ENCODE data around the gene MUCL3. TPM values are rescaled to one million over a fixed set of nuclear protein-coding genes. Genes with fewer than 3 reads are reported as not detected.
A peak's percentile ranks its signal among the peaks of the same experiment; 100 is the strongest.

Gene MUCL3
- total RNA-seq, 1 experiment from 2014 or later = 0.15 TPM

DNA sequence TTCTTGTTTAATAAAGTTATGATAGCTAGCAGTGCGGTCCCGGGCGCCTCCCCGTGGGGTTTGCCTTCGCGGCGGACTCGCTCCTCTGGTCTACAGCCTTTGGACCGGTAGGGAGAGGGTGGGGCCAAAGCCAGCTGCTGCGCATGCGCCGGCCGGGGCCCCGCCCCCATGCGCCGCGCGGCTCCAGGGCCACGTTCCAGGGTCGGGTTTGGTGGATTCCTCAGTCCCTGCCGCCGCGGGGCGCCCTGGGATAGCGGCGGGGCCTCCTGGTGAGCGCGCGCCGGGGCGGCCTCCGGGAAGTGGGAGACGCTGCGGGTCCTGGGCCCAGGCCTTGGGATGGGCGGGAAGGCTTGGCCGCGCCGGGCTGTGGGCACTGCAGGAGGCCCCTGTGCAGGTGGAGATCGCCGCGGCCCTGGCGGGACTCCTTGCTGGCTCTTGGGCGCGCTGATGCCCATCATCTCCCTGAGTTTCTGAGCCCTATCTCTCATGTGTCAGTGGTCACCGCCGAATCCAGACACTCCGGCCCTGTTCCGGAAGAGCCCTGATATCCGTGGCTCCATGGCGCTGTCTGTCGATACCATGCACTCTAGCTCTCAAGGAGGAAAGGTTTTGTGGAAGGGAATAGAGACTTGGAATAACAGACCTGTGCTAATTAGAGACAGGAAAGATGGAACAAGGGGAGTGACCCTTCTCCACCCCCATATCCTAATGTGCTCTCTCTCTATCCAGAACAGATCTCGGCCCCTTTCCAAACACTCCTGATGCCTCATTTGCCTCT, 26.5 kb upstream of the MUCL3 start, which contains the start of gene VARS2:
TSS of gene VARS2 (plus strand) at position 163 of the 778 bp plus-strand sequence. CDS start at position 762, 599 bp downstream.
- peak within 1 kb of the TSS; percentile 58 to 72 for H3K4me3 ChIP-seq (replicated peaks in 1 of 2; ENCODE audit: low read depth in 1 of 2, low read length in 2 of 2)
- peaks cover 18 to 35% of the 10 kb centered on the region in 2 experiments; a peak in 3 of 4 replicates for H3K36me3 ChIP-seq (ENCODE audit: control insufficient read depth in 1 of 2, insufficient read depth in 2 of 2, low read length in 2 of 2)
- no peaks in the 10 kb centered on the region for H3K9me2 ChIP-seq (ENCODE audit: insufficient read depth)
- no peaks in the 10 kb centered on the region for H3K27me3 ChIP-seq (ENCODE audit: insufficient read depth, low read length)
- TSS peak; percentile 64 for BruUV-seq (replicated peaks)
- ChIA-PET CTCF (interaction anchor here (1.0 to 5.0 kb wide), 15 partner anchors 30 to 201 kb away, joined by 3 to 66 read pairs (median 8); partner anchors contain the start of genes DDR1 and PSORS1C1), POLR2A (interaction anchor here (0.6 to 2.0 kb wide), 6 partner anchors 29 to 173 kb away, joined by 3 to 8 read pairs (median 4); partner anchors contain the start of gene DDR1), RAD21 (ENCODE audit: low non-redundant PET in 1 of 2, low total read pairs in 2 of 2, uncharacterized antibody in 2 of 2, unreplicated experiment in 2 of 2) (interaction anchor here (0.5 to 1.2 kb wide), 8 partner anchors 29 to 242 kb away, joined by 3 to 5 read pairs (median 3); no protein-coding TSS in a partner anchor)
- peak within 1 kb of the TSS; percentile 83 for H3K9ac ChIP-seq (ENCODE audit: low read length)
- DNase-seq (ENCODE audit: low read depth, low spot score) (peak; percentile 80), ATAC-seq (peak; percentile 92)
- H3K79me2 ChIP-seq (ENCODE audit: insufficient read depth, low read length) = peaks cover 2% of the 10 kb centered on the region; the same call in 1 of the 2 replicates
- no peaks in the 10 kb centered on the region for H4K20me1 ChIP-seq (ENCODE audit: insufficient read depth)
- peak within 1 kb of the TSS; percentile 87 for H3K4me2 ChIP-seq (ENCODE audit: low read length)
- H3K9me3 ChIP-seq (ENCODE audit: control insufficient read depth in 1 of 2, insufficient read depth in 1 of 2, low read depth in 1 of 2, low read length in 2 of 2) = no peaks in the 10 kb centered on the region
- intact Hi-C loops (cut with micrococcal nuclease) = loop anchor here (1.0 to 2.0 kb wide), 3 partner anchors 86 to 279 kb away; no protein-coding TSS in a partner anchor
- H3K4me1 ChIP-seq (ENCODE audit: control insufficient read depth in 1 of 2, insufficient read depth in 2 of 2, low read length in 2 of 2) = peaks cover 9 to 26% of the 10 kb centered on the region in 2 experiments; a peak in 3 of 4 replicates
- H3K27ac ChIP-seq (ENCODE audit: low read depth, low read length) = peak within 1 kb of the TSS; percentile 71
- no peak within 1 kb of the TSS for H2AFZ ChIP-seq (ENCODE audit: low read depth, low read length, poor library complexity, severe bottlenecking)
- TF ChIP-seq YY1 (IDR thresholded peaks at IDR 0.05; ENCODE audit: extremely low read depth, insufficient replicate concordance, low read depth, low read length) (peak; percentile 21), EZH2 (IDR thresholded peaks at IDR 0.05) (no peak), ZFX (IDR thresholded peaks at IDR 0.05) (peak; percentile 89), FOSL1 (IDR thresholded peaks at IDR 0.05; ENCODE audit: low read depth) (no peak), POLR2A (IDR thresholded peaks at IDR 0.05; ENCODE audit: borderline replicate concordance, extremely low read depth, insufficient read depth, insufficient read length) (peak; percentile 58), EGR1 (IDR thresholded peaks at IDR 0.05; ENCODE audit: low read depth) (no peak), POLR2AphosphoS5 (IDR thresholded peaks at IDR 0.05; ENCODE audit: low read depth, low read length) (peak; percentile 89)
- TF ChIP-seq, protein P1, sequence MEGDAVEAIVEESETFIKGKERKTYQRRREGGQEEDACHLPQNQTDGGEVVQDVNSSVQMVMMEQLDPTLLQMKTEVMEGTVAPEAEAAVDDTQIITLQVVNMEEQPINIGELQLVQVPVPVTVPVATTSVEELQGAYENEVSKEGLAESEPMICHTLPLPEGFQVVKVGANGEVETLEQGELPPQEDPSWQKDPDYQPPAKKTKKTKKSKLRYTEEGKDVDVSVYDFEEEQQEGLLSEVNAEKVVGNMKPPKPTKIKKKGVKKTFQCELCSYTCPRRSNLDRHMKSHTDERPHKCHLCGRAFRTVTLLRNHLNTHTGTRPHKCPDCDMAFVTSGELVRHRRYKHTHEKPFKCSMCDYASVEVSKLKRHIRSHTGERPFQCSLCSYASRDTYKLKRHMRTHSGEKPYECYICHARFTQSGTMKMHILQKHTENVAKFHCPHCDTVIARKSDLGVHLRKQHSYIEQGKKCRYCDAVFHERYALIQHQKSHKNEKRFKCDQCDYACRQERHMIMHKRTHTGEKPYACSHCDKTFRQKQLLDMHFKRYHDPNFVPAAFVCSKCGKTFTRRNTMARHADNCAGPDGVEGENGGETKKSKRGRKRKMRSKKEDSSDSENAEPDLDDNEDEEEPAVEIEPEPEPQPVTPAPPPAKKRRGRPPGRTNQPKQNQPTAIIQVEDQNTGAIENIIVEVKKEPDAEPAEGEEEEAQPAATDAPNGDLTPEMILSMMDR (IDR thresholded peaks at IDR 0.05 in 2 of 3, conservative IDR thresholded peaks at IDR 0.05 in 1 of 3; ENCODE audit: borderline replicate concordance in 1 of 3, insufficient read depth in 1 of 3, low read depth in 2 of 3, low read length in 2 of 3) = peak in 1 of 3 experiments; percentile 22; a peak in 2 of 6 replicates
- TF ChIP-seq, protein P2, sequence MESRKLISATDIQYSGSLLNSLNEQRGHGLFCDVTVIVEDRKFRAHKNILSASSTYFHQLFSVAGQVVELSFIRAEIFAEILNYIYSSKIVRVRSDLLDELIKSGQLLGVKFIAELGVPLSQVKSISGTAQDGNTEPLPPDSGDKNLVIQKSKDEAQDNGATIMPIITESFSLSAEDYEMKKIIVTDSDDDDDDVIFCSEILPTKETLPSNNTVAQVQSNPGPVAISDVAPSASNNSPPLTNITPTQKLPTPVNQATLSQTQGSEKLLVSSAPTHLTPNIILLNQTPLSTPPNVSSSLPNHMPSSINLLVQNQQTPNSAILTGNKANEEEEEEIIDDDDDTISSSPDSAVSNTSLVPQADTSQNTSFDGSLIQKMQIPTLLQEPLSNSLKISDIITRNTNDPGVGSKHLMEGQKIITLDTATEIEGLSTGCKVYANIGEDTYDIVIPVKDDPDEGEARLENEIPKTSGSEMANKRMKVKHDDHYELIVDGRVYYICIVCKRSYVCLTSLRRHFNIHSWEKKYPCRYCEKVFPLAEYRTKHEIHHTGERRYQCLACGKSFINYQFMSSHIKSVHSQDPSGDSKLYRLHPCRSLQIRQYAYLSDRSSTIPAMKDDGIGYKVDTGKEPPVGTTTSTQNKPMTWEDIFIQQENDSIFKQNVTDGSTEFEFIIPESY (IDR thresholded peaks at IDR 0.05; ENCODE audit: extremely low read depth, insufficient replicate concordance, low read length) = no peak
